Cardiac fibroblast (primary cell): ENCODE measurements around the gene KSR1.

Source experiments
- DNase-seq, 2 donors: peaks; one replicate each; pipeline versions ENCODE4 v3.0.0 to v3.0.0-alpha.2; 2010; ENCODE audit warnings: low read depth in 2 of 2
- H3K4me3 ChIP-seq, 2 donors: replicated peaks in 1 of 2; 1 replicate in 1 of 2; 2 replicates in 1 of 2; pipeline ENCODE4 v1.5.1; 2011; ENCODE audit warnings: low read depth in 2 of 2, low read length in 2 of 2, mild to moderate bottlenecking in 2 of 2, moderate library complexity in 1 of 2
- TF ChIP-seq, protein P1 (sequence below): IDR thresholded peaks from one replicate; pipeline ENCODE4 v1.5.1; 2011; ENCODE audit warnings: low read depth, mild to moderate bottlenecking, low read length, inconsistent platforms

KSR1 gene

GRCh38 chr17:27621536-27621935 is 165.3 kb downstream of the KSR1 start:
- no peak overlapping the region for H3K4me3 ChIP-seq
- no peak for DNase-seq
- TF ChIP-seq, protein P1, sequence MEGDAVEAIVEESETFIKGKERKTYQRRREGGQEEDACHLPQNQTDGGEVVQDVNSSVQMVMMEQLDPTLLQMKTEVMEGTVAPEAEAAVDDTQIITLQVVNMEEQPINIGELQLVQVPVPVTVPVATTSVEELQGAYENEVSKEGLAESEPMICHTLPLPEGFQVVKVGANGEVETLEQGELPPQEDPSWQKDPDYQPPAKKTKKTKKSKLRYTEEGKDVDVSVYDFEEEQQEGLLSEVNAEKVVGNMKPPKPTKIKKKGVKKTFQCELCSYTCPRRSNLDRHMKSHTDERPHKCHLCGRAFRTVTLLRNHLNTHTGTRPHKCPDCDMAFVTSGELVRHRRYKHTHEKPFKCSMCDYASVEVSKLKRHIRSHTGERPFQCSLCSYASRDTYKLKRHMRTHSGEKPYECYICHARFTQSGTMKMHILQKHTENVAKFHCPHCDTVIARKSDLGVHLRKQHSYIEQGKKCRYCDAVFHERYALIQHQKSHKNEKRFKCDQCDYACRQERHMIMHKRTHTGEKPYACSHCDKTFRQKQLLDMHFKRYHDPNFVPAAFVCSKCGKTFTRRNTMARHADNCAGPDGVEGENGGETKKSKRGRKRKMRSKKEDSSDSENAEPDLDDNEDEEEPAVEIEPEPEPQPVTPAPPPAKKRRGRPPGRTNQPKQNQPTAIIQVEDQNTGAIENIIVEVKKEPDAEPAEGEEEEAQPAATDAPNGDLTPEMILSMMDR, result no peak

DNA sequence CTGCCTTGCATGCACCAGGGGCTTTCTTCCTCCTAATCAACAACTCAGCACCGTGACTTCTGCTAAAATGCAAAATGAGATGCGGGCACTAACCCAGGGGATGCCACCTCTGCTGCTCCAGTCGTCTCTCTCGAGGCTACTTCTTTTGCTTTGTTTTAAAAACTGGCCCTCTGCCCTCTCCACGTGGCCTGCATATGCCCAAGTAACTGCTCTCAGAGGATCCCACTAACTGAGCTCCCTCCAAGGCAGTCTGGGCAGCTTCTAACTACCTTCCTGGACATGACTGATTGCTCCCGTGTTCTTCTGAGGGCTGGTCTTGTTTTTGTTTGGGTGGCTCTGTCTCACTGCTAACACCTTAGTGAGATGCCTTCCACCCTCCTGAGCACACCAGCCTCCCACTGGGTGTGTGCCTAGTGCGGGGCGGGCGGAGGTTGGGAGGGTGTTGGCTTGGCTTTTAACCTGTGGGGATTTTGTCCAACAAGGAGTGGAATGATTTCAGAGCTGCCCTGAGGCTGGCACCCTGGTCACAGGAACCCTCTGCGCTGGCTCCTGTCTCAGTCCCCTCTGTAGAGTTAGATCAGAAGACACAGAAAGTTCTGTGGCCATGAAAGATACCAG is 165.8 kb downstream of the KSR1 start:
- DNase-seq, result no peak
- TF ChIP-seq, protein P1, result no peak
- H3K4me3 ChIP-seq, result no peak overlapping the region

DNA sequence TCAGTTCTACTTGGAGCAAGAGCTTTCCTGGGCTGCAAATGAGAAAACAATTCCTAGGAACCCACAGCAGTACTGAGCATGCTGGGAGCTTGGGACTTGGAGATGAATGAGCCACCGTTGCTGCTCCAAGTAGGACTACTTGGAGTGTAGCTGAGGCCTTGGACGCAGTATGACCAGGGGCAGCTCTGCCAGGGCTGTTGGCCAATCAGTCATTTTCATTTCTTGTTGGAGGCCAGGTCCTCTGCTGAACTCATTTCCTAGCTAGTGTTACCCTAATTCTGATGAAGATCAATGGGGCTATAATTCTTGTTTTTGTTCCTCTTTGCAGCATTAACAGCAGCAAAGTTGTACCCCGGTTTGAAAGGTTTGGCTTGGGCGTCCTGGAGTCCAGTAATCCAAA is 166.7 kb downstream of the KSR1 start:
- TF ChIP-seq, protein P1, result no peak
- H3K4me3 ChIP-seq, result no peak overlapping the region
- no peak for DNase-seq

DNA sequence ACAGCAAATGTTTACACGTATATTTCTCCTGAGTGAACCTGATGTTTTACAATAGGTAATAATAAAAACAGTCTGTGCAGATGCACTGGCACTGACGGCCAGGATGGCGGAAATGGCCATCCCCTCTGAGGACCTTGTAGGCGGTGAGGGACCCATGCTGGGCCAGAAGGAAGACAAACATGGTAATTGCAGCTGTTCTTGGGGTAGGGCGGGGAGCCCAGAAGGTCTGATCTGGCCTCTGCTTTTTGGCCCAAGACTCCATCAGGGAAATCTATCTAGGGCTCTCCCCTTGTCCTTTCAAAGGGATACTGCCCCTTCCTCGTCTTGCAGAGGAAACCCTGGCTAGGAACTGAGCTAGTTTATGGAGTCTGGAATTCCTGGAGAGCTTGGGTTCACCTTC is 167.4 kb downstream of the KSR1 start:
- TF ChIP-seq, protein P1, result no peak
- no peak for DNase-seq
- H3K4me3 ChIP-seq, result no peak overlapping the region

DNA sequence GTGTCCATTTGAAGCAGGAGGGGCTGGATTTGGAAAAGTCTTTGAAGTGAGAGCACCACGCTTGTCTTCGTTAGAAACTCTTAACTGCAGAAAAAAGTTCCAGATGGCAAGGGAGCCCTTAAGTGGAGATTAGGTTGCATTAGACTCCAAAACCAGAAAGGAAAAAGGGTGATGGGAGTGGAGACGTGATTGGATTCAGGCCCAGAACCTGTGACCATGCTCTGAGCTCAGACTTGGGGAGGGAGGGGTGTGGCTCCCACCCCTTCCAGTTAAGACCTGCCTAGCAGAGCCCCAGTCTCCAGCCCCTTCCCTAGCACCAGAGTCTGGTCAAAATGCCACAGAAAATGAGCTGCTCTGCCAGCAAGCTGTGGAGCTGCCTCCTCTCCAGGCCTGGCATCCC is 168.3 kb downstream of the KSR1 start:
- DNase-seq, result peak in 1 of 2 donors; percentile 13
- no peak overlapping the region for H3K4me3 ChIP-seq
- TF ChIP-seq, protein P1, result no peak

GRCh38 chr17:27625856-27626255 is 169.6 kb downstream of the KSR1 start:
- no peak for DNase-seq
- no peak overlapping the region for H3K4me3 ChIP-seq
- TF ChIP-seq, protein P1, result no peak

GRCh38 chr17:27627514-27627913 is 171.3 kb downstream of the KSR1 start:
- no peak for DNase-seq
- H3K4me3 ChIP-seq, result no peak overlapping the region
- TF ChIP-seq, protein P1, result no peak
